Nephron progenitor cell (in vitro differentiated cells): ENCODE measurements around the gene MYO5B.
"Not testable (repeated sequence)": the region's sequence is repeated elsewhere in the genome, so short reads cannot be mapped to it uniquely, and the experiment has no call there.

Experiments used
- DNase-seq: peaks from one replicate; pipeline ENCODE4 v3.0.0; 2021
- H3K27ac Mint-ChIP-seq: 2 replicates; pipeline ENCODE4 v1.8.0; 2021; ENCODE audit warnings: mild to moderate bottlenecking, moderate library complexity, mixed read lengths
- H3K27me3 Mint-ChIP-seq: 2 replicates; pipeline ENCODE4 v1.8.0; 2021; ENCODE audit warnings: mild to moderate bottlenecking, low read depth, mixed read lengths; ENCODE audit not compliant: poor library complexity
- H3K36me3 Mint-ChIP-seq: 2 replicates; pipeline ENCODE4 v1.8.0; 2021; ENCODE audit warnings: low read depth, mixed read lengths
- H3K4me1 Mint-ChIP-seq: 2 replicates; pipeline ENCODE4 v1.8.0; 2021; ENCODE audit warnings: mixed read lengths
- H3K4me3 Mint-ChIP-seq: 2 replicates; pipeline ENCODE4 v1.8.0; 2021; ENCODE audit warnings: mild to moderate bottlenecking, moderate library complexity, mixed read lengths
- H3K9me3 Mint-ChIP-seq: 2 replicates; pipeline ENCODE4 v1.8.0; 2021; ENCODE audit warnings: mild to moderate bottlenecking, moderate library complexity, mixed read lengths
- TF ChIP-seq, protein P1 (sequence below): fragments of 200-600 bp; sonication (generic); IDR thresholded peaks from 2 replicates; pipeline ENCODE4 v1.5.0; 2021; ENCODE audit warnings: antibody characterized with exemption

The MYO5B gene

GRCh38 chr18:49890041-49890440, 304.9 kb downstream of the MYO5B start:
- H3K9me3 Mint-ChIP-seq = no peaks in the 10 kb centered on the region
- peaks cover 10% of the 10 kb centered on the region for H3K27me3 Mint-ChIP-seq
- no peaks in the 10 kb centered on the region for H3K36me3 Mint-ChIP-seq
- H3K4me1 Mint-ChIP-seq = peaks cover 14% of the 10 kb centered on the region
- no peak overlapping the region for H3K4me3 Mint-ChIP-seq
- H3K27ac Mint-ChIP-seq = no peak overlapping the region
- no peak for DNase-seq
- TF ChIP-seq, protein P1, sequence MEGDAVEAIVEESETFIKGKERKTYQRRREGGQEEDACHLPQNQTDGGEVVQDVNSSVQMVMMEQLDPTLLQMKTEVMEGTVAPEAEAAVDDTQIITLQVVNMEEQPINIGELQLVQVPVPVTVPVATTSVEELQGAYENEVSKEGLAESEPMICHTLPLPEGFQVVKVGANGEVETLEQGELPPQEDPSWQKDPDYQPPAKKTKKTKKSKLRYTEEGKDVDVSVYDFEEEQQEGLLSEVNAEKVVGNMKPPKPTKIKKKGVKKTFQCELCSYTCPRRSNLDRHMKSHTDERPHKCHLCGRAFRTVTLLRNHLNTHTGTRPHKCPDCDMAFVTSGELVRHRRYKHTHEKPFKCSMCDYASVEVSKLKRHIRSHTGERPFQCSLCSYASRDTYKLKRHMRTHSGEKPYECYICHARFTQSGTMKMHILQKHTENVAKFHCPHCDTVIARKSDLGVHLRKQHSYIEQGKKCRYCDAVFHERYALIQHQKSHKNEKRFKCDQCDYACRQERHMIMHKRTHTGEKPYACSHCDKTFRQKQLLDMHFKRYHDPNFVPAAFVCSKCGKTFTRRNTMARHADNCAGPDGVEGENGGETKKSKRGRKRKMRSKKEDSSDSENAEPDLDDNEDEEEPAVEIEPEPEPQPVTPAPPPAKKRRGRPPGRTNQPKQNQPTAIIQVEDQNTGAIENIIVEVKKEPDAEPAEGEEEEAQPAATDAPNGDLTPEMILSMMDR = no peak

GRCh38 chr18:49889552-49889951, 305.4 kb downstream of the MYO5B start:
- not testable (repeated sequence) for H3K9me3 Mint-ChIP-seq, DNase-seq, H3K36me3 Mint-ChIP-seq, H3K27ac Mint-ChIP-seq, H3K4me3 Mint-ChIP-seq
- Mint-ChIP-seq H3K4me1 (peaks cover 16% of the 10 kb centered on the region), H3K27me3 (peaks cover 10% of the 10 kb centered on the region)

- TF ChIP-seq, protein P1 = no peak
- Mint-ChIP-seq H3K36me3 (no peaks in the 10 kb centered on the region), H3K4me3 (no peak overlapping the region), H3K9me3 (no peaks in the 10 kb centered on the region), H3K4me1 (peaks cover 19% of the 10 kb centered on the region), H3K27me3 (peaks cover 10% of the 10 kb centered on the region), H3K27ac (no peak overlapping the region)
- DNase-seq = no peak
These were observed 307.8 kb downstream of the MYO5B start for GRCh38 chr18:49886891-49887764.

DNA sequence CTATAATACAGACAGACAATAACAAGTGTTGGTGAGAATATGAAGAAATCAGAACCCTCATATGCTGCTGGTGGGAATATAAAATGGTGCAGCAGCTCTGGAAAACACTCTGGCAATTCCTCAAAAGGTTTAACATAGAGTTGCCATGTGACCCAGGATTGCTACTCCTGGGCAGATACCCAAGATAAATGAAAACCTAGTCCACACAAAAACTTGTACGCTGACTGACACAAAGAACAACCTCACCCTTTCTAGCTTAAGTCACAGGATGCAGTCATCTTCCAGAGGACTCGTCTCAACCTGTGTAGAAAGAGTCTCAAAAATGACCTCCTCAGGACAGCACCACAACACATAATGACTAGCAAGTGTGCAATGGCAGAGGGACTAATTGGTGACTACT, 310.0 kb downstream of the MYO5B start:
- no peaks in the 10 kb centered on the region for H3K9me3 Mint-ChIP-seq
- no peak overlapping the region for H3K27ac Mint-ChIP-seq
- peaks cover 12% of the 10 kb centered on the region for H3K4me1 Mint-ChIP-seq
- peaks cover 8% of the 10 kb centered on the region for H3K27me3 Mint-ChIP-seq
- no peaks in the 10 kb centered on the region for H3K36me3 Mint-ChIP-seq
- TF ChIP-seq, protein P1 = no peak
- DNase-seq = no peak
- H3K4me3 Mint-ChIP-seq = no peak overlapping the region

DNA sequence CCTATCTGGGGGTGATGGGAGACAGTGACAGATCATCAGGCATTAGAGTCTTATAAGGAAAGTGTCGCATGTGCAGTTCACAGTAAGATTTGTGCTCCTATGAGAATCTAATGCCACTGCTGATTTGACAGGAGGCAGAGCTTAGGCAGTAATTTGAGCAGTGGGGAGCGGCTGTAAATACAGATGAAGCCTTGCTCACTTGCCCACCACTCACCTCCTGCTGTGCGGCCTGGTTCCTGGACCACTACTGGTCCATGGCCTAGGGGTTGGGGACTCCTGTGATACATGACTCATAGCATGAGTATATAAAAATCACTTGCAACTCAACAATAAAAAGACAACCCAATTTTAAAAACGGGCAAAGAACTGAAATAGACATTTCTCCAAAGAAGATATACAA, 310.5 kb downstream of the MYO5B start:
- no peaks in the 10 kb centered on the region for H3K36me3 Mint-ChIP-seq
- H3K27ac Mint-ChIP-seq = no peak overlapping the region
- H3K27me3 Mint-ChIP-seq = peaks cover 10% of the 10 kb centered on the region
- H3K4me1 Mint-ChIP-seq = peaks cover 7% of the 10 kb centered on the region
- TF ChIP-seq, protein P1 = no peak
- H3K9me3 Mint-ChIP-seq = no peaks in the 10 kb centered on the region
- H3K4me3 Mint-ChIP-seq = no peak overlapping the region
- no peak for DNase-seq

DNA sequence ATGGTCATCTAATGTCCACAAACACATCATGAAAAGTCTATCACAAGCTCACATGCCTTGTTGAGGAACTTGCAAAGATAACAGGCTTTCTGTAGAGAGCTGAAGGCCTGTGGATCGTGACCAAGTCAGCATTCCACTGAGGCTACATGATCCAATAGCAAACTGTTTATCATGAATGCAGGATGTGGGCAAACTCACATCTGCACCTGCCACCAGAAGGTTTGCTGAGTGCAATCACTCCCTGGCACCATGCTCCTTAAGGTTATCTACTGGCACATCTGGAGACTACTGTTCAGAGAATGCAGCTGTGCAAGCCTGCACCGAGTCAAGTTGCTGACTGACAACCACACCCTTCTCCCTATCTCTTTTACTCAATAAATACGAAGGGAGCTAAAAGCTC, 314.3 kb downstream of the MYO5B start:
- peaks cover 21% of the 10 kb centered on the region for H3K27me3 Mint-ChIP-seq
- TF ChIP-seq, protein P1 = no peak
- DNase-seq = no peak
- no peaks in the 10 kb centered on the region for H3K9me3 Mint-ChIP-seq
- H3K36me3 Mint-ChIP-seq = no peaks in the 10 kb centered on the region
- no peak overlapping the region for H3K27ac Mint-ChIP-seq
- peaks cover 5% of the 10 kb centered on the region for H3K4me1 Mint-ChIP-seq
- no peak overlapping the region for H3K4me3 Mint-ChIP-seq
